Transverse colon (tissue), 4 donors: ENCODE measurements around the gene ARHGEF37. TPM values are rescaled to one million over a fixed set of nuclear protein-coding genes. Genes with fewer than 3 reads are reported as not detected.
A peak's percentile ranks its signal among the peaks of the same experiment; 100 is the strongest.

Source experiments
- DNase-seq: peaks from one replicate; pipeline ENCODE4 v3.0.0-alpha.2; 2019
- H3K27ac ChIP-seq, 4 donors: fragments of 200-600 bp; sonication (generic); 2 replicates each; pipeline ENCODE4 v1.5.1; 2016 to 2018; ENCODE audit warnings: inconsistent platforms in 4 of 4
- H3K27me3 ChIP-seq: fragments of 200-600 bp; sonication (generic); 2 replicates; pipeline ENCODE4 v1.5.1; 2017; ENCODE audit warnings: inconsistent platforms
- H3K36me3 ChIP-seq, 4 donors: fragments of 200-600 bp; sonication (generic); 2 replicates each; pipeline ENCODE4 v1.5.1; 2017 to 2019; ENCODE audit warnings: inconsistent platforms in 4 of 4
- H3K4me1 ChIP-seq, 4 donors: fragments of 200-600 bp; sonication (generic); 2 replicates each; pipeline ENCODE4 v1.5.1; 2017 to 2020; ENCODE audit warnings: inconsistent platforms in 4 of 4
- H3K4me3 ChIP-seq, 4 donors: fragments of 200-600 bp; sonication (generic); 1 replicate in 1 of 4; 2 replicates in 3 of 4; pipeline versions ENCODE4 v1.5.1 to v1.6.1; 2017 to 2019; ENCODE audit warnings: inconsistent platforms in 4 of 4
- H3K9me3 ChIP-seq, 2 donors: fragments of 200-600 bp; sonication (generic); 2 replicates each; pipeline ENCODE4 v1.5.1; 2017 to 2019; ENCODE audit warnings: inconsistent platforms in 2 of 2
- CTCF ChIP-seq, 5 experiments: fragments of 200-600 bp in 3 of 5; fragments of 450-650 bp in 2 of 5; sonication (generic) in 3 of 5; IDR thresholded peaks; 1 replicate in 2 of 5; 2 replicates in 3 of 5; pipeline ENCODE4 v1.5.1; 2016 to 2017; ENCODE audit warnings: antibody characterized with exemption in 5 of 5, inconsistent platforms in 3 of 5, mild to moderate bottlenecking in 2 of 5, moderate library complexity in 1 of 5
- EP300 ChIP-seq: sonication (generic); formaldehyde crosslinking; IDR thresholded peaks from one replicate; pipeline ENCODE4 v1.6.1; 2017; ENCODE audit warnings: antibody characterized with exemption, low read depth
- POLR2A ChIP-seq: fragments of 450-650 bp; IDR thresholded peaks from one replicate; pipeline ENCODE4 v1.6.1; 2016; ENCODE audit warnings: antibody characterized with exemption, mild to moderate bottlenecking, moderate library complexity
- POLR2AphosphoS5 ChIP-seq, 3 donors: sonication (generic); formaldehyde crosslinking; IDR thresholded peaks; one replicate each; pipeline ENCODE4 v1.6.1; 2016; ENCODE audit warnings: antibody characterized with exemption in 3 of 3
- WGBS, 2 donors: methylation state at CpG; one replicate each; pipeline ENCODE4 v1.1.5; 2018; ENCODE audit warnings: low coverage in 1 of 2; 5-methylcytosine and 5-hydroxymethylcytosine counted together
- in situ Hi-C, 4 donors: fragments of 200-750 bp; cut with MboI; loops; one replicate each; pipeline versions ENCODE4 v1.15.0 to v1.15.1; 2017; ENCODE audit warnings: low sequenced_read_pairs in 3 of 4, low pct_ligation_motif_present in 1 of 4, low pct_unique_long_range_greater_than_20kb in 1 of 4
- intact Hi-C: fragments of 100-400 bp; cut with DNase I; formaldehyde crosslinking; loops from one replicate; pipeline ENCODE4 v1.15.1; 2023; ENCODE audit warnings: low total_unique reads
- total RNA-seq, 4 donors: library from RNA; depleted of rRNA; stranded (reverse); fragments of >200 nt; gene quantifications; one replicate each; pipeline ENCODE4 v1.1.0, GENCODE V29; 2016

The ARHGEF37 gene
- total RNA-seq, 4 donors from 2014 or later = 14.2 to 27.5 (median 21.7) TPM

- H3K27me3 ChIP-seq = no peaks in the 10 kb centered on the region
- no peak overlapping the region for H3K4me3 ChIP-seq
- no peak overlapping the region for H3K27ac ChIP-seq
- H3K4me1 ChIP-seq = peaks cover 11 to 32% (median 13%) of the 10 kb centered on the region in 4 donors
- no peaks in the 10 kb centered on the region for H3K9me3 ChIP-seq
- no peaks in the 10 kb centered on the region for H3K36me3 ChIP-seq
- intact Hi-C loops (loop anchor here (10.0 kb wide), 1 partner anchor 192 kb away; the partner anchor contains the start of gene IL17B), in situ Hi-C loops (loop anchor here in 2 of 4 donors (10.0 to 25.0 kb wide), 3 partner anchors 122 to 230 kb away; partner anchors contain the start of gene GRPEL2 (in 1 of the 2))
- no peak for DNase-seq
- 75 to 84% methylated on average over 1 of the region's 1 CpG for WGBS, 2 donors
- no peak for TF ChIP-seq CTCF (IDR thresholded peaks at IDR 0.05)
- TF ChIP-seq POLR2A = no peak
- no peak for TF ChIP-seq EP300
- TF ChIP-seq POLR2AphosphoS5 (IDR thresholded peaks at IDR 0.05) = no peak
These were observed 14.1 kb upstream of the ARHGEF37 start for GRCh38 chr5:149567226-149567625.

- Histone ChIP-seq H3K36me3 (no peaks in the 10 kb centered on the region), H3K27ac (peak overlapping the region; percentile 8 to 64 (median 50)), H3K9me3 (no peaks in the 10 kb centered on the region), H3K4me3 (no peak overlapping the region), H3K27me3 (no peaks in the 10 kb centered on the region), H3K4me1 (peaks cover 0 to 26% (median 10%) of the 10 kb centered on the region in 4 donors)
- in situ Hi-C loops (loop anchor here in 1 of 4 donors (25.0 kb wide), 1 partner anchor 235 kb away; the partner anchor contains the start of gene GRPEL2), intact Hi-C loops (no loop called here)
- no peak for DNase-seq
- TF ChIP-seq POLR2A (no peak), CTCF (IDR thresholded peaks at IDR 0.05) (no peak), EP300 (no peak), POLR2AphosphoS5 (IDR thresholded peaks at IDR 0.05) (no peak)
These were observed 9.1 kb upstream of the ARHGEF37 start for GRCh38 chr5:149572170-149572569.

GRCh38 chr5:149572576-149573231 is 8.6 kb upstream of the ARHGEF37 start:
- in situ Hi-C loops = loop anchor here in 1 of 4 donors (25.0 kb wide), 1 partner anchor 235 kb away; the partner anchor contains the start of gene GRPEL2
- no peak for DNase-seq
- Histone ChIP-seq H3K36me3 (no peaks in the 10 kb centered on the region), H3K27ac (peak overlapping the region; percentile 8 to 64 (median 50)), H3K4me1 (peaks cover 0 to 26% (median 10%) of the 10 kb centered on the region in 4 donors), H3K27me3 (no peaks in the 10 kb centered on the region), H3K4me3 (no peak overlapping the region), H3K9me3 (no peaks in the 10 kb centered on the region)
- 74 to 83% methylated on average over 1 to 4 of the region's 4 CpGs for WGBS, 2 donors
- TF ChIP-seq CTCF (IDR thresholded peaks at IDR 0.05) (no peak), EP300 (no peak), POLR2A (no peak), POLR2AphosphoS5 (IDR thresholded peaks at IDR 0.05) (no peak)
- intact Hi-C loops = no loop called here

GRCh38 chr5:149575131-149575530 is 6.2 kb upstream of the ARHGEF37 start:
- Histone ChIP-seq H3K27me3 (no peaks in the 10 kb centered on the region), H3K4me1 (peaks cover 0 to 24% (median 6%) of the 10 kb centered on the region in 4 donors), H3K36me3 (no peaks in the 10 kb centered on the region), H3K27ac (no peak overlapping the region), H3K9me3 (no peaks in the 10 kb centered on the region), H3K4me3 (no peak overlapping the region)
- WGBS, 2 donors = 53 to 58% methylated on average over 2 to 3 of the region's 3 CpGs
- TF ChIP-seq CTCF (IDR thresholded peaks at IDR 0.05) = no peak
- TF ChIP-seq POLR2AphosphoS5 (IDR thresholded peaks at IDR 0.05) = no peak
- TF ChIP-seq POLR2A = no peak
- TF ChIP-seq EP300 = no peak
- in situ Hi-C loops (no loop called here), intact Hi-C loops (no loop called here)
- DNase-seq = no peak
